ENCODE data around the gene AP1B1.
"Not testable (repeated sequence)": the region's sequence is repeated elsewhere in the genome, so short reads cannot be mapped to it uniquely, and the experiment has no call there.

The AP1B1 gene

GRCh38 chr22:29348956-29349355 lies 39.4 kb downstream of the AP1B1 start:
- no peak for DNase-seq
- no peaks in the 10 kb centered on the region for H3K9me3 Mint-ChIP-seq
- H3K4me1 Mint-ChIP-seq (ENCODE audit: low read depth): peaks cover 3% of the 10 kb centered on the region
- H3K4me3 Mint-ChIP-seq: no peak overlapping the region
- peaks cover 97% of the 10 kb centered on the region for H3K36me3 Mint-ChIP-seq (ENCODE audit: low read depth)
- no peaks in the 10 kb centered on the region for H3K27me3 Mint-ChIP-seq
- H3K27ac Mint-ChIP-seq: peak overlapping the region; percentile 18

- no peak overlapping the region for H3K27ac Mint-ChIP-seq
Measured at GRCh38 chr22:29348041-29348440, 40.3 kb downstream of the AP1B1 start.

GRCh38 chr22:29346659-29347058 lies 41.7 kb downstream of the AP1B1 start:
- no peaks in the 10 kb centered on the region for H3K27me3 Mint-ChIP-seq
- peaks cover 4% of the 10 kb centered on the region for H3K4me1 Mint-ChIP-seq (ENCODE audit: low read depth)
- no peak for DNase-seq
- H3K4me3 Mint-ChIP-seq: no peak overlapping the region
- no peaks in the 10 kb centered on the region for H3K9me3 Mint-ChIP-seq
- no peak overlapping the region for H3K27ac Mint-ChIP-seq
- peaks cover 97% of the 10 kb centered on the region for H3K36me3 Mint-ChIP-seq (ENCODE audit: low read depth)

More at GRCh38 chr22:29348041-29348440, 40.3 kb downstream of the AP1B1 start:
- Mint-ChIP-seq H3K27me3 (no peaks in the 10 kb centered on the region), H3K4me3 (no peak overlapping the region), H3K4me1 (ENCODE audit: low read depth) (peaks cover 4% of the 10 kb centered on the region), H3K9me3 (no peaks in the 10 kb centered on the region), H3K36me3 (ENCODE audit: low read depth) (peaks cover 97% of the 10 kb centered on the region)
- DNase-seq: no peak

- H3K4me3 Mint-ChIP-seq: no peak overlapping the region
- H3K9me3 Mint-ChIP-seq: no peaks in the 10 kb centered on the region
- H3K36me3 Mint-ChIP-seq (ENCODE audit: low read depth): peaks cover 97% of the 10 kb centered on the region
- peaks cover 4% of the 10 kb centered on the region for H3K4me1 Mint-ChIP-seq (ENCODE audit: low read depth)
- no peak for DNase-seq
- H3K27ac Mint-ChIP-seq: no peak overlapping the region
- no peaks in the 10 kb centered on the region for H3K27me3 Mint-ChIP-seq
Measured at GRCh38 chr22:29345932-29346331, 42.4 kb downstream of the AP1B1 start.

GRCh38 chr22:29344889-29345288 lies 43.5 kb downstream of the AP1B1 start:
- not testable (repeated sequence) for H3K27me3 Mint-ChIP-seq; H3K27ac Mint-ChIP-seq; H3K9me3 Mint-ChIP-seq; H3K4me3 Mint-ChIP-seq; H3K4me1 Mint-ChIP-seq (ENCODE audit: low read depth); DNase-seq
- H3K36me3 Mint-ChIP-seq (ENCODE audit: low read depth): peaks cover 97% of the 10 kb centered on the region

GRCh38 chr22:29344137-29344536 lies 44.2 kb downstream of the AP1B1 start:
- Mint-ChIP-seq H3K27me3 (no peaks in the 10 kb centered on the region), H3K27ac (peak overlapping the region; percentile 33), H3K4me3 (no peak overlapping the region), H3K4me1 (ENCODE audit: low read depth) (peaks cover 4% of the 10 kb centered on the region), H3K36me3 (ENCODE audit: low read depth) (peaks cover 99% of the 10 kb centered on the region), H3K9me3 (no peaks in the 10 kb centered on the region)
- DNase-seq: no peak

GRCh38 chr22:29343313-29343805 lies 45.0 kb downstream of the AP1B1 start:
- H3K9me3 Mint-ChIP-seq: no peaks in the 10 kb centered on the region
- H3K27me3 Mint-ChIP-seq: no peaks in the 10 kb centered on the region
- no peak for DNase-seq
- H3K27ac Mint-ChIP-seq: peak overlapping the region; percentile 17
- no peak overlapping the region for H3K4me3 Mint-ChIP-seq
- H3K4me1 Mint-ChIP-seq (ENCODE audit: low read depth): peaks cover 4% of the 10 kb centered on the region
- peaks cover 99% of the 10 kb centered on the region for H3K36me3 Mint-ChIP-seq (ENCODE audit: low read depth)

- Mint-ChIP-seq H3K36me3 (ENCODE audit: low read depth) (peaks cover 99% of the 10 kb centered on the region), H3K9me3 (no peaks in the 10 kb centered on the region), H3K4me1 (ENCODE audit: low read depth) (peaks cover 4% of the 10 kb centered on the region), H3K27me3 (no peaks in the 10 kb centered on the region), H3K4me3 (no peak overlapping the region), H3K27ac (peak overlapping the region; percentile 17)
- DNase-seq: no peak
Measured at GRCh38 chr22:29342577-29343312, 45.6 kb downstream of the AP1B1 start.

GRCh38 chr22:29342177-29342576 lies 46.2 kb downstream of the AP1B1 start:
- peaks cover 99% of the 10 kb centered on the region for H3K36me3 Mint-ChIP-seq (ENCODE audit: low read depth)

GRCh38 chr22:29341849-29342127 lies 46.6 kb downstream of the AP1B1 start:
- Mint-ChIP-seq H3K4me3 (no peak overlapping the region), H3K27ac (no peak overlapping the region), H3K36me3 (ENCODE audit: low read depth) (peaks cover 99% of the 10 kb centered on the region)

More at GRCh38 chr22:29342177-29342576, 46.2 kb downstream of the AP1B1 start:
- Mint-ChIP-seq H3K4me1 (ENCODE audit: low read depth) (peaks cover 4% of the 10 kb centered on the region), H3K27ac (peak overlapping the region; percentile 51), H3K27me3 (no peaks in the 10 kb centered on the region), H3K4me3 (no peak overlapping the region), H3K9me3 (no peaks in the 10 kb centered on the region)
- no peak for DNase-seq

GRCh38 chr22:29341056-29341848 lies 47.1 kb downstream of the AP1B1 start:
- Mint-ChIP-seq H3K36me3 (ENCODE audit: low read depth) (peaks cover 99% of the 10 kb centered on the region), H3K4me1 (ENCODE audit: low read depth) (peaks cover 4% of the 10 kb centered on the region), H3K4me3 (no peak overlapping the region), H3K9me3 (no peaks in the 10 kb centered on the region), H3K27me3 (no peaks in the 10 kb centered on the region), H3K27ac (no peak overlapping the region)
- DNase-seq: no peak

More at GRCh38 chr22:29341849-29342127, 46.6 kb downstream of the AP1B1 start:
- no peak for DNase-seq
- no peaks in the 10 kb centered on the region for H3K9me3 Mint-ChIP-seq
- H3K27me3 Mint-ChIP-seq: no peaks in the 10 kb centered on the region
- peaks cover 4% of the 10 kb centered on the region for H3K4me1 Mint-ChIP-seq (ENCODE audit: low read depth)

- no peak overlapping the region for H3K27ac Mint-ChIP-seq
- peaks cover 4% of the 10 kb centered on the region for H3K4me1 Mint-ChIP-seq (ENCODE audit: low read depth)
- no peaks in the 10 kb centered on the region for H3K9me3 Mint-ChIP-seq
- H3K4me3 Mint-ChIP-seq: no peak overlapping the region
- H3K36me3 Mint-ChIP-seq (ENCODE audit: low read depth): peaks cover 99% of the 10 kb centered on the region
- H3K27me3 Mint-ChIP-seq: no peaks in the 10 kb centered on the region
- no peak for DNase-seq
Measured at GRCh38 chr22:29340566-29340965, 47.8 kb downstream of the AP1B1 start.

GRCh38 chr22:29339381-29340235 lies 48.8 kb downstream of the AP1B1 start:
- no peak for DNase-seq
- Mint-ChIP-seq H3K36me3 (ENCODE audit: low read depth) (peaks cover 100% of the 10 kb centered on the region), H3K27ac (peak overlapping the region; percentile 19), H3K9me3 (no peaks in the 10 kb centered on the region), H3K4me3 (no peak overlapping the region), H3K4me1 (ENCODE audit: low read depth) (peaks cover 4% of the 10 kb centered on the region), H3K27me3 (no peaks in the 10 kb centered on the region)

GRCh38 chr22:29338398-29338797 lies 50.0 kb downstream of the AP1B1 start:
- Mint-ChIP-seq H3K9me3 (no peaks in the 10 kb centered on the region), H3K27me3 (no peaks in the 10 kb centered on the region), H3K4me3 (no peak overlapping the region), H3K27ac (no peak overlapping the region), H3K4me1 (ENCODE audit: low read depth) (no peaks in the 10 kb centered on the region), H3K36me3 (ENCODE audit: low read depth) (peaks cover 100% of the 10 kb centered on the region)
- no peak for DNase-seq
